HFFc6 (cell line): Measurements from ENCODE around the gene KCND2. TPM values are rescaled to one million over a fixed set of nuclear protein-coding genes. Genes with fewer than 3 reads are reported as not detected.

Source experiments
- DNase-seq: peaks from one replicate; pipeline ENCODE4 v3.0.0-alpha.2; 2018
- H3K27ac Mint-ChIP-seq: 2 replicates; pipeline ENCODE4 v1.8.0; 2020; ENCODE audit warnings: mild to moderate bottlenecking, mixed read lengths
- H3K27me3 Mint-ChIP-seq: 2 replicates; pipeline ENCODE4 v1.8.0; 2021; ENCODE audit warnings: mild to moderate bottlenecking, moderate library complexity, mixed read lengths; ENCODE audit not compliant: insufficient read depth
- H3K36me3 Mint-ChIP-seq: 2 replicates; pipeline ENCODE4 v1.8.0; 2021; ENCODE audit warnings: low read depth, mixed read lengths
- H3K4me1 Mint-ChIP-seq: 2 replicates; pipeline ENCODE4 v1.8.0; 2020; ENCODE audit warnings: low read depth, mixed read lengths
- H3K4me3 Mint-ChIP-seq: 2 replicates; pipeline ENCODE4 v1.8.0; 2020; ENCODE audit warnings: mild to moderate bottlenecking, moderate library complexity, mixed read lengths
- H3K9me3 Mint-ChIP-seq: 2 replicates; pipeline ENCODE4 v1.8.0; 2020; ENCODE audit warnings: mild to moderate bottlenecking, mixed read lengths
- total RNA-seq, 6 experiments: library from RNA; stranded (reverse); fragmentation: NEBNext Ultra II Directional; extraction: Animal tissue kit (Norgen Biotek cat#: 25700); gene quantifications; 2 replicates in 1 of 6; 3 replicates in 5 of 6; pipeline ENCODE4 v1.2.3, GENCODE V29; 2021
- TF ChIP-seq, protein P1 (sequence below): fragments of 200-600 bp; sonication (generic); IDR thresholded peaks from 2 replicates; pipeline ENCODE4 v1.5.0; 2021; ENCODE audit warnings: antibody characterized with exemption, mild to moderate bottlenecking

The KCND2 gene
- total RNA-seq, 6 experiments from 2014 or later: not detected

DNA sequence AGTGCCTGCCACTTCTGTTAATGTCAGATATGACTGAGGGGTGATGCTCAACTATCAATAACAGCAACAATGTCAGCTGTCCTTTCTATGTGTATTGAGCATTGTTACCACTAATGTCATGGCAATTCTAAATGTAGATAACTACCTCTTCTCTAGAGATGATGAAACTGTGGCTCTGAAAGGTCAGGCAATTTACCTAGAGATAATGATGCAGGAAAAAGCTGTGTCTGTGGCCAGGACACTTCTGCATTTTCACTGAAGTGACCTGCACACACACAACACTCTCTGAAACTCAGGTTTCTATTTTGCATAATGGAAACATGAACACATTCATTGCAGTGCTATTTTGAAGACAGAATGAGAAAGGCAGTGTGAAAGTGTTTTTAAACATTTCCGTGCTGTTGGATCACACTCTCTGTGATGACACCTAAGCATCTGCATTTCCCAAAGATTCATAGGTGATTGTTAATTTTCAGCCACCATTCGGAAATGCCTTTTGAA lies 148.2 kb downstream of the KCND2 start:
- Mint-ChIP-seq H3K4me3 (no peak overlapping the region), H3K36me3 (no peaks in the 10 kb centered on the region; the same call in 1 of the 2 replicates), H3K27me3 (no peaks in the 10 kb centered on the region), H3K27ac (no peak overlapping the region), H3K4me1 (no peaks in the 10 kb centered on the region), H3K9me3 (peaks cover 34% of the 10 kb centered on the region)
- DNase-seq: no peak
- TF ChIP-seq, protein P1, sequence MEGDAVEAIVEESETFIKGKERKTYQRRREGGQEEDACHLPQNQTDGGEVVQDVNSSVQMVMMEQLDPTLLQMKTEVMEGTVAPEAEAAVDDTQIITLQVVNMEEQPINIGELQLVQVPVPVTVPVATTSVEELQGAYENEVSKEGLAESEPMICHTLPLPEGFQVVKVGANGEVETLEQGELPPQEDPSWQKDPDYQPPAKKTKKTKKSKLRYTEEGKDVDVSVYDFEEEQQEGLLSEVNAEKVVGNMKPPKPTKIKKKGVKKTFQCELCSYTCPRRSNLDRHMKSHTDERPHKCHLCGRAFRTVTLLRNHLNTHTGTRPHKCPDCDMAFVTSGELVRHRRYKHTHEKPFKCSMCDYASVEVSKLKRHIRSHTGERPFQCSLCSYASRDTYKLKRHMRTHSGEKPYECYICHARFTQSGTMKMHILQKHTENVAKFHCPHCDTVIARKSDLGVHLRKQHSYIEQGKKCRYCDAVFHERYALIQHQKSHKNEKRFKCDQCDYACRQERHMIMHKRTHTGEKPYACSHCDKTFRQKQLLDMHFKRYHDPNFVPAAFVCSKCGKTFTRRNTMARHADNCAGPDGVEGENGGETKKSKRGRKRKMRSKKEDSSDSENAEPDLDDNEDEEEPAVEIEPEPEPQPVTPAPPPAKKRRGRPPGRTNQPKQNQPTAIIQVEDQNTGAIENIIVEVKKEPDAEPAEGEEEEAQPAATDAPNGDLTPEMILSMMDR: no peak

DNA sequence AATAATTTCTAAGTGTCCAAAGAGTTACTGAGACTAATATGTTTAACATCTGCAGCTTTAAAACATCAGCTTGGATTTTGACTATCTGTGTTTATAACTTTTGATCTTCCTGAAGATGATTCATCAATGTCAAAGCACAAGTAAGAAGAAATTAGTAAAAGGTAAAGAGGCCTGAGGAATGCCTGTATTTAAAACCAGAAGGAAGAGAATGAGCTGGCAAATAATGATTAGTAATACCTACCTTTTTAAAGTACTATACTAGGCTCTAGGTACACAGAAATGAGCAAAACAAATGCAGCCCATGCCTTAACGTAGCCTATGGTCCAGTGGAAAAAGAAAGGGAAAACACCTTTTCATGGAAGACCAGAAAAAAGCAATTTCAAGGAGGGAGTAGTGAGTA lies 158.0 kb downstream of the KCND2 start:
- no peaks in the 10 kb centered on the region for H3K27me3 Mint-ChIP-seq
- H3K4me3 Mint-ChIP-seq: no peak overlapping the region
- no peaks in the 10 kb centered on the region for H3K4me1 Mint-ChIP-seq
- TF ChIP-seq, protein P1: no peak
- peaks cover 33% of the 10 kb centered on the region for H3K9me3 Mint-ChIP-seq
- DNase-seq: no peak
- no peak overlapping the region for H3K27ac Mint-ChIP-seq
- no peaks in the 10 kb centered on the region for H3K36me3 Mint-ChIP-seq

DNA sequence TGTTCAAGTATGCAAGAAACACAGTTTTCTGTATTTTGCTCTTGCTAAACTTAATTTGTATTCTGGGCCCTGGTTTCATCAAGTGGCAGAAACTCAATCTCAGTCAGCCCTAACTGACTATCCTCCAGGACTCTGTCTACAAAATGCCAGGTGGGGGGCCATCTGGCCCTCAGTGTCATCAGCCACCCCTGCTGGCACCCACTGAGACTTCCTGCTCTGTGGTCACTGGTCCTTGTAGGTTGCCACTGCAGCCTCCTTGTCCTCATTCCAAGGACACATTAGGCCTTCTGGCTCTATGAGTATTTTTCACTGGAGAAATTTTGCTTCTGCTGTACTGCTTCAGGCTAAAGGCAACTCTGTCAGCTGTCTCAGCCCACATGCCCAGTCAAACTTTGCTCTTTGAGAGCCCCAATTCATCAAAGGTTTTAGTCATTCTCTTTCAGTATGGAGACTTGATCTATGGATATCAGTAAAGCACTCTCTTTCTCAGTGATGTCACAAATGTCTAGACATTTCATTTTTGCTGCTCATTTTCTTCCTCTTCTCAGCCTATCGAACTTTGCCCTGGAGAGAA lies 163.6 kb downstream of the KCND2 start:
- Mint-ChIP-seq H3K4me3 (no peak overlapping the region), H3K27ac (no peak overlapping the region), H3K27me3 (no peaks in the 10 kb centered on the region), H3K4me1 (no peaks in the 10 kb centered on the region), H3K9me3 (peaks cover 23% of the 10 kb centered on the region), H3K36me3 (no peaks in the 10 kb centered on the region)
- DNase-seq: no peak
- TF ChIP-seq, protein P1: no peak

DNA sequence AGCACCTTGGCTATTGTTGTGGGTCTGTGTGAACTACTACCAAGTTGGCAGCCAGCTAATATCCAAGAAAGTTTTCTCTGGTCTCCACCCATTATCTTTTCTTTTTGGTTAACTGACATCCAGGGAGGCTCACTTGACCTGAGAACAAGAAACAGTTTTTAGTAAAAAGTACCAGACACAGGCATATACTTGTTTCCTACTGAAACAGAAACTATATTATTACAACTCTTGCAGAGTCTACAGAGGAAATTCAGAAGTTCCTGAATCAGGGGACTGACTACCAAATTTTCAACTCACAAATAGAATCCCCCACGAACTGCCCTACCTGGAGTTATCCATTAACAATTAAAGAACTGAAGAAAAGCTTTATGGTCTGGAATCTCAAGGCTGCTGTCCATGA lies 168.9 kb downstream of the KCND2 start:
- H3K27me3 Mint-ChIP-seq: no peaks in the 10 kb centered on the region
- H3K4me1 Mint-ChIP-seq: no peaks in the 10 kb centered on the region
- no peak overlapping the region for H3K27ac Mint-ChIP-seq
- TF ChIP-seq, protein P1: no peak
- peaks cover 21% of the 10 kb centered on the region for H3K9me3 Mint-ChIP-seq
- no peaks in the 10 kb centered on the region for H3K36me3 Mint-ChIP-seq
- DNase-seq: no peak
- H3K4me3 Mint-ChIP-seq: no peak overlapping the region

DNA sequence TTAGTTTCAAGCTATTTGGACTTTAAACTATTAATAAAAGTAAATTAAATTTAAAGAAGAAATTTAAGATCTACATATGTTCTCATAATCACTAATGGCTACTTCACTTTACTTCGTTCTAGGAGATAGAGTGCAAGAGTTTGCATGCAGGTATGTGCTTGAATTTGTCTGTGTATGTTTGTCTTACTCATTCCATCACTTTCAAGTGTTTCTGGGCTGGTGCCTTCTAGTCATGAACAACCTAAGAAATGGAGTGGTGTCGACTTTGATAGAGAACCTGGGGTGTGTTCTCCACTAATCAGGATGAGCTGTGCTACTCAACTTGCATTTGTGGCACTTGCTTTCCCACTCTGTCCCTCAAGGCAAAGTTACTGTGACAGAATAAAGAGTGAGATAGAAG lies 169.9 kb downstream of the KCND2 start:
- Mint-ChIP-seq H3K9me3 (peaks cover 19% of the 10 kb centered on the region), H3K36me3 (no peaks in the 10 kb centered on the region), H3K27ac (no peak overlapping the region), H3K27me3 (no peaks in the 10 kb centered on the region), H3K4me1 (no peaks in the 10 kb centered on the region), H3K4me3 (no peak overlapping the region)
- TF ChIP-seq, protein P1: no peak
- no peak for DNase-seq

- Mint-ChIP-seq H3K36me3 (no peaks in the 10 kb centered on the region), H3K4me3 (no peak overlapping the region), H3K27ac (no peak overlapping the region), H3K9me3 (peaks cover 28% of the 10 kb centered on the region), H3K4me1 (no peaks in the 10 kb centered on the region), H3K27me3 (no peaks in the 10 kb centered on the region)
- no peak for DNase-seq
- TF ChIP-seq, protein P1: no peak
Measured at GRCh38 chr7:120444650-120445049, 171.7 kb downstream of the KCND2 start.
